Measurements from ENCODE around the gene RAB11FIP3.
"Not testable (repeated sequence)": the region's sequence is repeated elsewhere in the genome, so short reads cannot be mapped to it uniquely, and the experiment has no call there.

The RAB11FIP3 gene

DNA sequence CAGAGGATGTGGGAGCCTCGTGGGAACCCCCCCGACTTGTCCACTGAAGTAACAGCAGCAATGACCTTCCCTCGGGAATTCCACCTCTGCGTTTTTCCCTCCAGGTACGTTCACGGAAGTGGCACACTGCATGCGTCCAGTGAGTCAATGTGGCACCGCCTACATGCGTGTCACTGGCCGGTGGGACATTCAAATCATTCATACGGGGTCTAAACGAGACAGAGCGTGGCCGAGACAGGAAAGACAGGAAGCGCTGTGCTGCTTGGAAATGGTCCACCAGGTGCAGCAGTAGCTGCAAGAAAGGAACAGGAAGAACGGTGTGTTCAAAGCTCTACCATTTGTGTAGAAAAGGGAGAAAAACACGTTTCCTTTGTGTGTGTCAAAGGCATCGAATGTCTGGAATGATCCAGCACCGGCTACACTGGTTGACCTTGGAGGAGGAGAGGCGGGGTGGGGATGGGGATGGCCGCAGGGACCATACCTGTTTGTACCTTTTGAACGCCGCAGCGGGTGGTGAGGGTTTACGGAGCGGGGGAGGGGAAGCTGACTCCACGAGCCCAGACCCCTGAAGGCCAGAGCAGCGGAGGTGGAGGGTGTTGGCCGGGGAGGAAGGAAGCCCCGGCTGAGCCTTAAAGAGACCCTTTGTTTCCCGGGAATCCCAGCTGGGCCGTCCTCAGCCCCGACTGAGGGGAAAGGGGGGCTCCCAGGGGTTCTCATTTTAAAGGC lies 42.0 kb upstream of the RAB11FIP3 start:
- no peak overlapping the region for H3K4me3 ChIP-seq (ENCODE audit: control insufficient read depth, low read depth, low read length)
- no peak for DNase-seq (ENCODE audit: low read depth)
- TF ChIP-seq, protein P1, sequence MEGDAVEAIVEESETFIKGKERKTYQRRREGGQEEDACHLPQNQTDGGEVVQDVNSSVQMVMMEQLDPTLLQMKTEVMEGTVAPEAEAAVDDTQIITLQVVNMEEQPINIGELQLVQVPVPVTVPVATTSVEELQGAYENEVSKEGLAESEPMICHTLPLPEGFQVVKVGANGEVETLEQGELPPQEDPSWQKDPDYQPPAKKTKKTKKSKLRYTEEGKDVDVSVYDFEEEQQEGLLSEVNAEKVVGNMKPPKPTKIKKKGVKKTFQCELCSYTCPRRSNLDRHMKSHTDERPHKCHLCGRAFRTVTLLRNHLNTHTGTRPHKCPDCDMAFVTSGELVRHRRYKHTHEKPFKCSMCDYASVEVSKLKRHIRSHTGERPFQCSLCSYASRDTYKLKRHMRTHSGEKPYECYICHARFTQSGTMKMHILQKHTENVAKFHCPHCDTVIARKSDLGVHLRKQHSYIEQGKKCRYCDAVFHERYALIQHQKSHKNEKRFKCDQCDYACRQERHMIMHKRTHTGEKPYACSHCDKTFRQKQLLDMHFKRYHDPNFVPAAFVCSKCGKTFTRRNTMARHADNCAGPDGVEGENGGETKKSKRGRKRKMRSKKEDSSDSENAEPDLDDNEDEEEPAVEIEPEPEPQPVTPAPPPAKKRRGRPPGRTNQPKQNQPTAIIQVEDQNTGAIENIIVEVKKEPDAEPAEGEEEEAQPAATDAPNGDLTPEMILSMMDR (conservative IDR thresholded peaks at IDR 0.05; ENCODE audit: control insufficient read depth, insufficient read depth, low read depth, low read length), result no peak

DNA sequence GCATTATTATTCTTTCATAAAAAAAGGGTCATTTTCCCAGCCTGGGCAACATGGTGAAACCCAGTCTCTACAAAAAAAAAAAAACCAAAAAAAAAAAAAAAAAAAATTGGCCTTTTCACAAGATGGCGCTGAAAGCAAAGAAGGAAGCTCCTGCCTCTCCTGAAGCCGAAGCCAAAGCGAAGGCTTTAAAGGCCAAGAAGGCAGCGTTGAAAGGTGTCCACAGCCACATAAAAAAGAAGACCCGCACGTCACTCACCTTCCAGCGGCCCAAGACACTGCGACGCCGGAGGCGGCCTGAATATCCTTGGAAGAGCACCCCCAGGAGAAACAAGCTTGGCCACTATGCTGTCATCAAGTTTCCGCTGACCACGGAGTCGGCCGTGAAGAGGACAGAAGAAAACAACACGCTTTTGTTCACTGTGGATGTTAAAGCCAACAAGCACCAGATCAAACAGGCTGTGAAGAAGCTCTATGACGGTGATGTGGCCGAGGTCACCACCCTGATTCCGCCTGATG lies 38.8 kb upstream of the RAB11FIP3 start:
- H3K4me3 ChIP-seq (ENCODE audit: control insufficient read depth, low read depth, low read length), result no peak overlapping the region
- TF ChIP-seq, protein P1 (conservative IDR thresholded peaks at IDR 0.05; ENCODE audit: control insufficient read depth, insufficient read depth, low read depth, low read length), result no peak
- no peak for DNase-seq (ENCODE audit: low read depth)

DNA sequence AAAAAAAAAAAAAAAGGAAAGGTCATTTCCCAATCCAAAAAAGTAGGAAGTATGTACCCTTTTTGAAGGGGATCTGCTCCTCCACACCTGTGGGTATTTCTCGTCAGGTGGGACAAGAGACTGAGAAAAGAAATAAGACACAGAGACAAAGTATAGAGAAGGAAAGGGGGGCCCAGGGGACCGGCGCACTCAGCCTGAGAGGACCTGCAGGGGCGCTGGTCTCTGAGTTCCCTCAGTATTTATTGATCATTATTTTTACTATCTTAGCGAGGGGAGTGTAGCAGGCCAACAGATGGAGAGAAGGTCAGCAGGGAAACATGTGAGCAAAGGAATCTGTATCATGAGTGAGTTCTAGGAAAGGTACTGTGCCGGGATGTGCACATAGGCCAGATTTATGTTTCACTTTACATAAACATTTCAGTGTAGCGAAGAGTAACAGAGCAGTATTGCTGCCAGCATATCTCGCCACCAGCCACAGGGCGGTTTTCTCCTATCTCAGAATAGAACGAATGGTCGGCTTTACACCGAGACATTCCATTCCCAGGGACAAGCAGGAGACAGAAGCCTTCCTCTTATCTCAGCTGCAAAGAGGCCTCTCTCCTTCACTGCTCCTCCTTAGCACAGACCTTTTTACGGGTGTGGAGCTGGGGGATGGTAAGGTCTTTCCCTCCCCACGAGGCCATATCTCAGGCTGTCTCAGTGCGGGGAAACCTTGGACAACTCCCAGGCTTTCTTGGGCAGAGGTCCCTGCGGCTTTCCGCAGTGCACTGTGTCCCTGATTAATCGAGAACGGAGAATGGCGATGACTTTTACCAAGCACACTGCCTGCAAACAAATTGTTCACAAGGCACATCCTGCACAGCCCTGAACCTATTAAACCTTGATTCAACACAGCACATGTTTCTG lies 37.4 kb upstream of the RAB11FIP3 start:
- DNase-seq (ENCODE audit: low read depth); H3K4me3 ChIP-seq (ENCODE audit: control insufficient read depth, low read depth, low read length): not testable (repeated sequence)

DNA sequence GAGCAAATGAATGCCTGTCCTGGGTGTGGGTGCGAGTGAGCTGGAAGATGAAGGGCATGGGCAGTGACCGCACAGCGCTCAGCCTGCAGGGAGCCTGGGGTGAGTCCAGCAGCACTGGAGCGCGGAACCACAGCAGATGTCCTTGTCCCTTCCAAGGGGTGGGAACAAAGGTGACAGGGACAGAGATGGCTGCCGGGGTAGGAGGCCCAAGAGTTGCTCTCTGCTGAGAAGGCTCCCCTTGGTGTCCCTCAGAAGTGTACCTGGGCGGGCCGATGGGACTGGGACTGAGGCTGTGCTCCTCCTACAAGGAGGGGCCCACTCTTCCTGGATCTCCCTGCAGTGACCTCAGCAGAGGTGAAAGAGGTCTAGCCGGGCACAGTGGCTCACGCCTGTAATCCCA lies 36.1 kb upstream of the RAB11FIP3 start:
- DNase-seq (ENCODE audit: low read depth), result no peak
- H3K4me3 ChIP-seq (ENCODE audit: control insufficient read depth, low read depth, low read length), result no peak overlapping the region
- TF ChIP-seq, protein P1 (conservative IDR thresholded peaks at IDR 0.05; ENCODE audit: control insufficient read depth, insufficient read depth, low read depth, low read length), result no peak

DNA sequence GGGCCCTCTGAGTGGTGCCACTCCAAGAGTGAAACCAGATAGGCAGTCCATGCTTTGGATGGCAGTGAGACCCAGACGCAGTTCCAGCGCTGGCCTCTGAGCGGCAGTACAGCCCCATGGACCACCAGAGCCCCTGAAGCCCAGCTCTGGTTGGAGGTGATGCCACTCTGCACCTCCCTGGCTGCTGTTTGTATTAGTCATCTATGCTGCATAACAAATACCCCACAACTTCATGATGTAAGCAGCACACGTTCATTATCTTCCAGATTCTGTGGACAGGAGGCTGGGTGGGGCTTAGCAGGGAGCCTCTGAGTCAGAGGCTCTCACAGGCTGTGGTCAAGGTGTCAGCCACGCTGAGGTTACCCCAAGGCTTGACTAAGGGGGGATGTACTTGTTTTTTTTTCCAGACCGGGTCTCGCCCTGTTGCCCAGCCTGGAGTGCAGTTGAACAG lies 33.5 kb upstream of the RAB11FIP3 start:
- DNase-seq (ENCODE audit: low read depth), result peak; percentile 92
- TF ChIP-seq, protein P1 (conservative IDR thresholded peaks at IDR 0.05; ENCODE audit: control insufficient read depth, insufficient read depth, low read depth, low read length), result peak; percentile 94
- H3K4me3 ChIP-seq (ENCODE audit: control insufficient read depth, low read depth, low read length), result no peak overlapping the region

DNA sequence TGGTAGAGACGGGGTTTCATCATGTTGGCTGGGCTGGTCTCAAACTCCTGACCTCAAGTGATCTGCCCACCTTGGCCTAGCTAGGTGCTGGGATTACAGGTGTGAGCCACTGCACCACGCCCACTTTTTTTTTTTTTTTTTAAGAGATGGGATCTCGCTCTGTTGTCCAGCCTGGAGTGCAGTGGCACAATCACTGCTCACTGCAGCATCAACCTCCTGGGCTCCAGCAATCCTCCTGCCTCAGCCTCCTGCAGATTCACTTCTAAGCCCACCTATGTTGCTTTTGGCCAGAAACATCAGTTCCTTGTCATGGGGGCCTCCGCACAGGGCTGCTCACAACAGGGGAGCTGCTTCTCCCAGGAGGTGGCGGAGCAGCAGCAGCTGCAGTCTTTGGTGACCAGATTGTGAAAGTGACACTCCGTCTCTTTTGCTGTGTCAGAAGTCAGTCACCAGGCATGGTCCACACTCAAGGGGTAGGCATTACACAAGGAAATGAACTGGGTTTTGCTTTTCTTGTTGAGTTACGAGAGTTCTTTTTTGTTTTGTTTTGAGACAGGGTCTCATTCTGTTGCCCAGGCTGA lies 32.9 kb upstream of the RAB11FIP3 start:
- TF ChIP-seq, protein P1 (conservative IDR thresholded peaks at IDR 0.05; ENCODE audit: control insufficient read depth, insufficient read depth, low read depth, low read length), result no peak

More for the DNA sequence above, 32.9 kb upstream of the RAB11FIP3 start:
- no peak overlapping the region for H3K4me3 ChIP-seq (ENCODE audit: control insufficient read depth, low read depth, low read length)
- no peak for DNase-seq (ENCODE audit: low read depth)

Data from fibroblast of mammary gland (primary cell).